ENCODE results near the gene LEF1. TPM values are rescaled to one million over a fixed set of nuclear protein-coding genes. Genes with fewer than 3 reads are reported as not detected.

LEF1 gene
- total and polyA plus RNA-seq, 2 donors (not counting 3 experiments of a cell fraction or from before 2014, with no cell fraction given): 0.46 TPM; not detected in 1

DNA sequence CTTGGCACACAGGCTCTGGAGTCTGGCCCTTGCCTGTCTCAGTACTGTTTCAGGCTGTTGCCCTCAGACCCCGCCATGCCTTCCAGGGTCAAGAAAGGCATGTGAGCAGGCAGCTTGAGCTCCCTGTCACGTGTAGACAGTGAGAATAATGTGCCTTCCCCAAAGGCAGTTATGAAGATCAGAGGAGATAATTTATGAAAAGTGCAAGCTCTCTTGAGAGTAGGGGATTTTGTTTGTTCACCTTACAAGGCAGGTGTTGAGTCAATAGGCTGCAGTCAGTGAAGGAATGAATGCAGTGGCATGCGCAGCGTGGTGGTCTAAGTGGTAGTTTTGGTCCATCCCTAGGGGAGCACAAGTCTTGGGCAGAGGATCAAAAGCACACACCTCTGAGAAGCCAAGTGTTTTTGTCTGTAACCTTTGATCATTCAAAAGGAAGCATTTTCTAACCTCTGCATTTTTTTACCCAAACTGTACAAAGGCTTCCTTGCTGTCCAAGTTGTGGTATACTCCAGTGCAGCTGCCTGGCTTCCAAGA lies 164.7 kb downstream of the LEF1 start:
- BruUV-seq (replicated peaks): no TSS peak
- Histone ChIP-seq H3K9me1 (replicated peaks; ENCODE audit: control insufficient read depth, extremely low read depth, insufficient read depth, low read length) (no peaks in the 10 kb centered on the region), H4K20me1 (replicated peaks; ENCODE audit: control insufficient read depth, extremely low read depth, insufficient read depth, low read length) (no peaks in the 10 kb centered on the region), H2AFZ (ENCODE audit: low read depth, low read length) (no peak overlapping the region), H3K79me2 (ENCODE audit: control insufficient read depth, insufficient read depth, low read length) (no peaks in the 10 kb centered on the region), H3K27me3 (ENCODE audit: control insufficient read depth in 2 of 2, insufficient read depth in 2 of 2, low read length in 2 of 2) (no peaks in the 10 kb centered on the region), H3K36me3 (ENCODE audit: control insufficient read depth in 2 of 2, extremely low read depth in 1 of 2, insufficient read depth in 2 of 2, low read length in 2 of 2) (no peaks in the 10 kb centered on the region), H3K4me1 (ENCODE audit: control insufficient read depth, extremely low read depth, insufficient read depth, low read length) (no peaks in the 10 kb centered on the region), H3K9me3 (replicated peaks; ENCODE audit: control insufficient read depth, insufficient read depth, low read length) (no peaks in the 10 kb centered on the region), H3K4me2 (ENCODE audit: insufficient read depth, low read length) (no peak overlapping the region), H3K27ac (ENCODE audit: insufficient read depth, low read depth, low read length) (no peak overlapping the region), H3K9ac (replicated peaks; ENCODE audit: extremely low read depth, insufficient read depth, low read length) (no peak overlapping the region), H3K4me3 (replicated peaks in 1 of 3; ENCODE audit: insufficient read depth in 1 of 3, low read depth in 1 of 3, low read length in 3 of 3) (no peak overlapping the region)
- FAIRE-seq: no peak
- TF ChIP-seq POLR2A (IDR thresholded peaks at IDR 0.05; ENCODE audit: low read depth, low read length): no peak
- DNase-seq (ENCODE audit: low read depth, low spot score): no peak
- CTCF ChIA-PET: interaction anchor here (1.1 kb wide), 1 partner anchor 15 kb away, joined by 4 read pairs; no protein-coding TSS in a partner anchor
- dilution Hi-C loops (cut with MboI; ENCODE audit: extremely low pct_ligation_motif_present, low sequenced_read_pairs): no loop called here
- intact Hi-C loops (cut with micrococcal nuclease): no loop called here
- POLR2A ChIA-PET: no interaction called here

DNA sequence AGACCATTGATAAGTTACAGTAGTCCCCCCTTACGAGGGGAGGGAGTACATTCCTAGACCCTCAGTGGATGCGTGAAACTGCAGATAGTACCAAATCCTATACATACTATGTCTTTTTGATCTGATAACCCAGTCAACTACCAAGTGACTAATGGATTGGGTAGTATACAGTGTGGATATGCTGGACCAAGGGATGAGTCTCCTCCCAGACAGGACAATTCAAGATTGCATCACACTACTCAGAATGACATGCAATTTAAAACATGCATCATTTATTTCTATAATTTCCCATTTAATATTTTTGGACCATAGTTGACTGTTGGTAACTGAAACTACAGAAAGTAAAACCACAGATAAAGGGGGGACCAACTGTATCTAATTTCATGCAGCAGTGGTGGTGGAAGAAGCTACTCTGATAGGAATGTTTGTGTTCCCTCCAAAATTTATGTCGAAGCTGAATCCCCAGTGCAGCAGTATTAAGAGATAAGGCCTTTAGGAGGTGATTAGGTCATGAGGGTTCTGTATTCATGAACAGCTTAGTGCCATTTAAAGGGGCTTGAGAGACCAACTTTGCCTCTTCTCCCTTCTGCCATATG lies 167.1 kb downstream of the LEF1 start:
- no TSS peak for BruUV-seq (replicated peaks)
- Histone ChIP-seq H3K27ac (ENCODE audit: insufficient read depth, low read depth, low read length) (no peak overlapping the region), H3K4me1 (ENCODE audit: control insufficient read depth, extremely low read depth, insufficient read depth, low read length) (no peaks in the 10 kb centered on the region), H4K20me1 (replicated peaks; ENCODE audit: control insufficient read depth, extremely low read depth, insufficient read depth, low read length) (no peaks in the 10 kb centered on the region), H3K36me3 (ENCODE audit: control insufficient read depth in 2 of 2, extremely low read depth in 1 of 2, insufficient read depth in 2 of 2, low read length in 2 of 2) (no peaks in the 10 kb centered on the region), H3K9me3 (replicated peaks; ENCODE audit: control insufficient read depth, insufficient read depth, low read length) (no peaks in the 10 kb centered on the region), H3K4me2 (ENCODE audit: insufficient read depth, low read length) (no peak overlapping the region), H3K79me2 (ENCODE audit: control insufficient read depth, insufficient read depth, low read length) (no peaks in the 10 kb centered on the region), H3K9me1 (replicated peaks; ENCODE audit: control insufficient read depth, extremely low read depth, insufficient read depth, low read length) (no peaks in the 10 kb centered on the region), H2AFZ (ENCODE audit: low read depth, low read length) (no peak overlapping the region), H3K4me3 (replicated peaks in 1 of 3; ENCODE audit: insufficient read depth in 1 of 3, low read depth in 1 of 3, low read length in 3 of 3) (no peak overlapping the region), H3K9ac (replicated peaks; ENCODE audit: extremely low read depth, insufficient read depth, low read length) (no peak overlapping the region), H3K27me3 (ENCODE audit: control insufficient read depth in 2 of 2, insufficient read depth in 2 of 2, low read length in 2 of 2) (no peaks in the 10 kb centered on the region)
- TF ChIP-seq MYC (IDR thresholded peaks at IDR 0.05; ENCODE audit: low read depth, low read length): no peak
- no peak for TF ChIP-seq CTCF (IDR thresholded peaks at IDR 0.05; ENCODE audit: extremely low read depth in 1 of 2, insufficient read depth in 1 of 2, low read depth in 1 of 2, low read length in 2 of 2)
- TF ChIP-seq GATA2 (IDR thresholded peaks at IDR 0.05; ENCODE audit: insufficient read depth, insufficient read length, low read depth, low read length): no peak
- TF ChIP-seq JUN (IDR thresholded peaks at IDR 0.05; ENCODE audit: borderline replicate concordance, insufficient read depth, insufficient read length, low read depth): no peak
- TF ChIP-seq FOS (IDR thresholded peaks at IDR 0.05; ENCODE audit: borderline replicate concordance, insufficient read depth, low read length): no peak
- TF ChIP-seq POLR2A (IDR thresholded peaks at IDR 0.05; ENCODE audit: low read depth, low read length): no peak
- TF ChIP-seq, protein P1, sequence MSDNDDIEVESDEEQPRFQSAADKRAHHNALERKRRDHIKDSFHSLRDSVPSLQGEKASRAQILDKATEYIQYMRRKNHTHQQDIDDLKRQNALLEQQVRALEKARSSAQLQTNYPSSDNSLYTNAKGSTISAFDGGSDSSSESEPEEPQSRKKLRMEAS (IDR thresholded peaks at IDR 0.05; ENCODE audit: insufficient read depth, insufficient read length): no peak
- TF ChIP-seq EZH2 (IDR thresholded peaks at IDR 0.05; ENCODE audit: borderline replicate concordance, low read depth, low read length, severe bottlenecking): no peak
- no peak for TF ChIP-seq POLR2AphosphoS5 (IDR thresholded peaks at IDR 0.05; ENCODE audit: insufficient read depth, low read depth, low read length)
- dilution Hi-C loops (cut with MboI; ENCODE audit: extremely low pct_ligation_motif_present, low sequenced_read_pairs) (no loop called here), intact Hi-C loops (cut with micrococcal nuclease) (no loop called here)
- DNase-seq (ENCODE audit: low read depth, low spot score) (no peak), FAIRE-seq (no peak)
- ChIA-PET CTCF (interaction anchor here (1.1 to 2.2 kb wide), 2 partner anchors 12 to 18 kb away, joined by 3 to 6 read pairs; partner anchors contain the start of gene HADH), POLR2A (no interaction called here)

All from endothelial cell of umbilical vein (primary cell).